NCI-H69 (cell line): ENCODE data around the gene AGAP3.

Experiments used
- DNase-seq: peaks from one replicate; lab custom pipeline; 2025; lab: John Stamatoyannopoulos, UW

The AGAP3 gene

DNA sequence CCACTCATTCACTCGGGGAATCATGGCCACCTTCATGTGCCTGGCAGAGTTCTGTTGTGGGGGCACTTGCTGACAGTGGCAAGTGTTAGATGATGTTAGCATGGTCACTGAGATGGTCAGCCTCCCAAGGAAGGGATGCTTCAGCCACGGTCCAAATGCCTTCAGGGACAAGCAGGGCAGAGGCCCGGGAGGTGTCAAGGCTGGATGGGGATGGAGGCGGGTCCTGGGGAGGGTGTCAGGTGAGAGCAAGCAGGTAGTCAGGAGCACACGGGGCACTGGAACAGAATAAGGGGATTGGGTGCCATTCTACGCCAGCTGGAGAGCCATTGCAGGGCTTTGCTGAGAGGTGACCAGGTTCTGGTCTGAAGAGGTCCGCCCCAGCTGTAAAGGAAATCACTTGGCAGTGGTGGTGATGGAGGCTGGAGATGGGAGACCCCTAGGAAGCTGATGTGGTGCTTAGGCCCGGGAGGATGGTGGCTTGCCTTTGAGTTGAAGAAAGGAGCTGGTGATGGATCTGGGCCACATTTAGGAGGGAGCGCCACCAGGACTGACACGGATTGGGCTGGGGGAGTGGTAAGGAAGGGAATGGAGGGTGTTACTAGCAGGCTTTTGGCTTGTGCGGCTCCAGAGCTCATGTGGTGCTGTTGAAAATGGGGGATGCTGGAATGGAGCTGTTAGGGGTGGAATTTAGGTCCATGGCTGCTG, 24.1 kb downstream of the AGAP3 start:
- no peak for DNase-seq

DNA sequence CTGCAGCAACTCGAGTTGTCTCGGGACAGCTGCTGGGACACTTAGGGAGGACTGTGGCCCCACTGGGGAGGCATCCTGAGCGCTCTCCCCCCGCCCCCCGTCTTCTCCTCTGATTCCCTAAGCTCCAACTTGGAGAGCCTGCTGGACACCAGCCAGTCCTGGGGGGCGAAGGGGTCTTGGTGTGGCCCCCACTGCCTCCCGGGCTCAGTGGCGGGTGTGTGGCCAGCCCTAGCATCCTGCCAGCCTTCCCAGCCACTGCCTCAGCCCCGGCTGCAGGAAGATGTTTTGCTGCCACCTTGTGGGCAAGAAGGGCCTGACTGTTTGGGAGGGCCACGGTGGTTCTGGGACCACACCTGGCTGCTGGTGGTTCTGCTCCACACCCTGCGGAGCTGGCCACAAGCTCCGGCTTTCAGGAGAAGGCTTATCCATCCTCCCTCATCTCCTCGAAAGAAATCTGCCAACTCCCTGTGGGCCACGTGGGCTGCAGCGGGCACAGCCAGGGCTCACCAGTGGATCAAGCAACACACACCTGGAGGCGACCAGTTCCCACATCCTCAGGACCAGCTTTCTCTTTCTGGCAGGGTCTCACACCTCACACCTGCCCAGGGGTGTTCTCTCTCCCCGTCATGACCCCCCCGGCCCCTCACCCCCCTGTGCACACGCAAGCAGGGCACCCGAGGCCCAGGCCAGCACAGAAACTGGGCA, 24.8 kb downstream of the AGAP3 start:
- peak; percentile 75 for DNase-seq

GRCh38 chr7:151113344-151114150, 27.3 kb downstream of the AGAP3 start:
- DNase-seq, result no peak

DNA sequence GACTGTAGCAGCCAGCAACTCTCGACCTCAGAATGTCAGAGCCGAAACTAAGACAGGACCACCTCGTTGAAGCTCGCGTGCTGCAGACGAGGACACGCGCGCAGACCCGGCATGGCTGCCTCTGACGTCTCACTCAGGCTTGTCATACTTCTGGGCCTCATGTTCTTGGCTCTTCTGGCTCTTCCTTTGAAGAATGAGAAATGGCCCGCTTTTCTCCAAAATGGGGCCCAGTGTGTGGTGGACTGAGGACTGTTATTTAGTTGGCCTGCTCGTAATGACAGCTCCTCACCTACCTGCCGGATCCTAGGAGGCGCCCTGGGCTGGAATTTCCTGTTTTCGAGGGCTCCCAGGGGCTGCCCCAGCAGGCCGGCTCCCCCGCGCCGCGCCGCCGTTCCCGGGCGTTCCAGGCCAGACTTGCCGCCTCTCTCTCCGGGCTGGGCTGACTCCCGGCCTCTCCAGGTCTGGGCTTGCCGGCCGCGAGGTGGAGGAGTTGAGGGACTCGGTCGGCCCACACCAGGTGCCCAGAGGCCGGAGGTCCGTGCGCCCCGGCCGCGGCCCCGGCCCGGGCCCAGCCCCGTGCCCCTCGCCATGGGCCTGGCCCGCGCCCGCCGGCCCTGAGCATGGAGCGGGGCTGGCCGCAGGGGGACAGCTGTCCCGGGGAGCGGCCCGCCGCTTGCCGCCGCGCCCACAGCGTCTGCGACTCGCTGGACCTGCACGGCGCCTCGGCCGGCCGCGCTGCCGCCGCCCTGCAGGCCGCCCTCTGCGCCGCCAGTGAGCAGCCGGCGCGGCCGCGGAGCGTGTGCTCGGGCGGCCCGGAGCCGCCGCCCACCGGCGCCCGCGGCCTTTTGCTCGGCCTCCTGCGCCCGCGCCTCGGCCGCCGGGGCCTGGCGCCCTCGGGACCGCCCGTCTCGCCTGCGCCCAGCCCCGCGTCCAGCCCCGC, 28.1 kb downstream of the AGAP3 start:
- DNase-seq, result no peak

DNA sequence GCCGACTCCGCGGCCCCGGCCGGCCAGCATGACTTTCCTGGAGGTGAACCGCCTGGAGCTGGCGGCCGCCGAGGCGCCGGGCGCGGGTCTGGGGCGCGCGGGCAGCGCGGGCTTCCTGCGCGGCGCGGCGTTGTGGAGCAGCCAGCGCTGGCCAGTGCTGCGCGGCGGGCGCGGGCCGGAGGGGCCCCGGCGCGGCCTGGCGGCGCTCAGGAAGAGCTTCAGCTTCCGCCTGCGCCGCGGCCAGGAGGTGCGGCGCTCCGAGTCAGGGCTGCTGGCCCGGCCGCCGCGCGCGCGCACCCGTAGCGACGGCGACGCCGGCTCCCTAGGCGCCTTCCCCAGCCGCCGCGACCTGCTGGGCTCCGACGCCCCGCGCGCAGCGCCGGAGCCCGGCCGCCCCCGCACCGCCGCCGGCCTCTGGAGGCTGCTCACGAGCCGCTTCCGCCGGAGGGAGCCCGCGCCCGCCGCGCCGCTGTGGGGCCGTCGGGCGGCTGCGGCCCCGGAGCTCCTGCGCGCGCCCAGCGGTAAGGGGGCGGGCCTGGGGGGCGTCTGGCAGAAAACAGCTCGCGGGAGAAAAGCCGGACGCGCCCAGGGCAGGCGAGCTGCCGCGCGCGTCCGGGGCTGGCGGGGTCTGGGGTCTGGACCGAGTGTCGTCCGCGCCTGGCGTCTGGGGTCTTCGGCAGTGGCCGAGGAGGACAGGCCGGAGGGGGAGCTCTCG, 29.0 kb downstream of the AGAP3 start:
- no peak for DNase-seq

DNA sequence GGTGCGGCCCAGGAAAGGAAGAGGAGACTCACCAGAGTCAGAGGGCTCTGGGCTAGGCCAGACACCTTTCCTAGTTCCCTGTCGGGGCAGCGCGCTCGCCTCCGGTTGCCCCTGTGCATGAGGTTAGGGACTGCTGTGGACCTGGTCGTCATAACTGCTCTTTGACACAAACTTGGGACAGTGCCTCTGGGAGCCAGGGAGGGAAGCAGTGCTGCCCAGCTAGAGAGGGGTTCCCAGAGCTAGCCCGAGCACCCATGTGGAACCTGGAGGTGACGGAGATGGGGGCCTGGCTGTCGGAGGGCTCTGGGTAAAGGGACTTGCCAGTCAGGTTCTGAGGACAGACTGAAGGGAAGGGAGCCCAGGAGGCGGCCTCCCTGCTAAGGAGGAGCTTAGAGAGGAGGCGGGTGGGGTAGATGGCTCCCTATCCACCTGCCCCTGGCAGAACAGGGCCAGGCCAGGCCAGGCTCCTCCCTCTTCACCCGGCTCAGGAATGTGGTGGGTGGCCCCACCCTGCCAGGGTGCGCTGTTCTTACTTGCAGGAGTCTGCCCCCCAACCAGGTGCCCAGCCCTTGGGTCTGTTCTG, 29.7 kb downstream of the AGAP3 start:
- no peak for DNase-seq

DNA sequence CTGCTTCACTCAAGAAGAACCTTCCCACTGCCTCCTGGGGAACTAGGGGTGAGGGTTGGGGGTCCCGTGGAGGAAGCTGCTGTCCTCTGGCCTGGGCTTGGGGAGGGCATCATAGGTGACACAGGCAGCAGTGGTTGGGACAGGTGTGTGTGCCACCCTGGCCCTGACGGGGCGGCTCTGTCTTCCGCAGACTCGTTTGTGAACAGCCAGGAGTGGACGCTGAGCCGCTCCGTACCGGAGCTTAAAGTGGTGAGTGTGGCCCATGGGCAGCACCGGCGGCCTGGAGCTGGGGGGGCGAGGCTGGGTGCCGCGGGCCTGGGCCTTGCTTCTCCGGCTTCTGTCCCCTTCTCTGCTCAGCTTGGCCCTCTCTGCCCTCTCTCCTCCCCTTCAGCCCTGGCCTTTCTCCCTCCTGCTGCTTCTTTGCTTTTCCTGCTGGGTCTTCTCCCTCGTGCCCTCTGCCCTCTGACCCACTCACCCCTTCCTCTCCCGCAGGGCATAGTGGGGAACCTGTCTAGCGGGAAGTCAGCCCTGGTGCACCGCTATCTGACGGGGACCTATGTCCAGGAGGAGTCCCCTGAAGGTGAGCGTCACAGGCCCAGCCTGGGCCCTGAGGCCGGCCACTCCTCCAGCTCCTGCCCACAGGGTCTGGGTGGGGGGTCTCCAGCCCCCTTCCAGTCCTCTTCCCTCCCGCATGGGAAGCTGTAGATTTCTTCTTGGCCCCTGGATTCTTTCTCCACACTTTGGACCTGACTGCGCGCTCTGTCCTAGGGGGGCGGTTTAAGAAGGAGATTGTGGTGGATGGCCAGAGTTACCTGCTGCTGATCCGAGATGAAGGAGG, 30.5 kb downstream of the AGAP3 start:
- no peak for DNase-seq

GRCh38 chr7:151117565-151117964, 31.3 kb downstream of the AGAP3 start:
- DNase-seq, result no peak

- DNase-seq, result no peak
Observed at GRCh38 chr7:151118108-151119054, 32.1 kb downstream of the AGAP3 start.

- no peak for DNase-seq
Observed at GRCh38 chr7:151119055-151119415, 32.8 kb downstream of the AGAP3 start.

GRCh38 chr7:151119902-151120301, 33.6 kb downstream of the AGAP3 start:
- no peak for DNase-seq

GRCh38 chr7:151120896-151121295, 34.6 kb downstream of the AGAP3 start:
- DNase-seq, result no peak

- DNase-seq, result no peak
Observed at GRCh38 chr7:151121380-151122170, 35.3 kb downstream of the AGAP3 start.

- no peak for DNase-seq
Observed at GRCh38 chr7:151122276-151122675, 36.0 kb downstream of the AGAP3 start.

- no peak for DNase-seq
Observed at GRCh38 chr7:151122796-151123157, 36.5 kb downstream of the AGAP3 start.

DNA sequence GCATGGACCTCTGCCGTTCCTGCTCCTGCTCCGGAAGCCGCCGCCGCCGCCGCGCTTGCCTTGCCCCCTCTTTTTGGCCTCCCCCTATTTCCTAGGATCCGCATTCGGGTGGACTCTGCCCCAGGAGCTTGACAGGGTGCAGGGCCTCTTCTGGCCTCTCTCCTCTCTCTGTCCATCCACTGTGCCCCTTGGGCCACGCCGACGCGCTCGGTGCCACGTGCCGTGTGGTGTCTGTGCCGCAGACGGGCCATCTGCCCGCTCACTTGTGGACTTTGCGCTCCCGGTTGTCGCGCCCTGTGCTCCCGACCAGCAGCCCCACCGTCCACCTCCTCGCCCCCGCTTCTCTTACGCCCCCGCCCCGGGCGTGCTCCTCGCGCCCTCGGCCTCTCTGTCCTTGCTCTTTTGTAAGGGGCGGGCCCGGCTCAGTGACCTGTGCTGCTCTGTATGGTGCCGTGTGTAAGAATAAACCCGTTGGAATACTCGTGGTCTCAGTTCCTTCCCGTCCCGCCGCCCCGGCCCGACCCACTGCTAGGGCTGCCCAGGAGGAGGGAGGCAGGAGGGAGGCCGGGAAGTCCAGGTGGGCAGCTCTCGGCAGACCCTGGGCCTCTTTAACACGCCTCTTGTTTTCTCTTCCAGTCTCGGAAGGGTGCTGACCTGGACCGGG, 37.0 kb downstream of the AGAP3 start:
- DNase-seq, result no peak

DNA sequence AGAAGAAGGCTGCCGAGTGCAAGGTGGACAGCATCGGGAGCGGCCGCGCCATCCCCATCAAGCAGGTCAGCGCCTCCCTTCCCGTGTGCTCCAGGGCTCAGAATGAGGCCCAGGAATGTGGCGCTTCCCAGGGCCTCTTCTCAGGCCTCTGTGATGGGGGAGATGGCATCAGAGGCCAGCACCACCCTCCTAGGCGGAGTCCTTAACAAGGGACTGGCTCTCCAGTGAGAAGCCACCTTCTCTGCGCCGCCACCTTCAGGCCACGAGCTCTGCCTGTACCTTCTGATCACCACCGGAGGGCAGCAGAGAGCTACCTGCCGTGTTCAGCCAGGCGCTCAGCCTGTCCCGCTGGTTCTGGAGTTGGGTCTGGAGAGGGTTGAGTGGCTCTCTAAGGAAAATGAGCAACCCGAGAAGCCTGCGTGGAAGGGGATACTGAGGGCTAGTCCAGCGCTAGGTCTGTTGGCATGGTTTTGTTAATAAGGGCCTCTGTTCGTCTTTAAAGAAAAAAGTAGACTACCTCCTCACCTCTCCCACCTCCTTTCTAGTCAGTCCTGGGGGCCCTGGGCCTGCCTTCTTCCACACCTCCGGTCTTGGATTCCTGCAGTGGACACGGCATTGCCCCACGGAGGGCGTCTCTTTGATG, 37.7 kb downstream of the AGAP3 start:
- peak; percentile 76 for DNase-seq
